H1 (cell line): ENCODE measurements around the gene SSX7. TPM values are rescaled to one million over a fixed set of nuclear protein-coding genes. Genes with fewer than 3 reads are reported as not detected.

Experiments
- EGR1 ChIP-seq: IDR thresholded peaks from 2 replicates; pipeline ENCODE4 v1.6.1; 2011; ENCODE audit warnings: low read depth, low read length, borderline replicate concordance
- EP300 ChIP-seq, 2 experiments: IDR thresholded peaks; 1 replicate in 1 of 2; 2 replicates in 1 of 2; pipeline ENCODE4 v1.6.1; 2011 to 2012; ENCODE audit warnings: low read depth in 2 of 2, low read length in 2 of 2, mild to moderate bottlenecking in 2 of 2, borderline replicate concordance in 1 of 2, inconsistent platforms in 1 of 2, moderate library complexity in 1 of 2
- HDAC6 ChIP-seq: IDR thresholded peaks from one replicate; pipeline ENCODE4 v1.7.1; 2012; ENCODE audit warnings: low read depth, mild to moderate bottlenecking, inconsistent platforms, low read length, moderate library complexity
- SAP30 ChIP-seq: fragments of 300-600 bp; sonication (generic); IDR thresholded peaks from 2 replicates; pipeline ENCODE4 v1.7.1; 2012; ENCODE audit warnings: low read length, moderate library complexity, mild to moderate bottlenecking, inconsistent platforms; ENCODE audit not compliant: insufficient read depth, insufficient replicate concordance
- SIRT6 ChIP-seq: IDR thresholded peaks from one replicate; pipeline ENCODE4 v1.7.1; 2012; ENCODE audit warnings: low read length, inconsistent platforms
- polyA plus RNA-seq, 7 experiments: library from polyadenylated mRNA; depleted of rRNA in 3 of 7; stranded (reverse) in 5 of 7; unstranded in 2 of 7; fragments of >200 nt in 5 of 7; fragments of 200-250 nt in 2 of 7; gene quantifications; 1 replicate in 5 of 7; 2 replicates in 1 of 7; 4 replicates in 1 of 7; pipeline versions ENCODE4 v1.2.1 to v1.2.3, GENCODE V29; 2011 to 2013; ENCODE audit warnings: missing spikeins in 2 of 7, mixed read lengths in 2 of 7
- total RNA-seq: library from RNA; stranded (reverse); fragmentation: NEBNext Ultra II Directional; extraction: Animal tissue kit (Norgen Biotek cat#: 25700); gene quantifications from 2 replicates; pipeline ENCODE4 v1.2.1, GENCODE V29; 2021
- TF ChIP-seq, protein P1 (sequence below): fragments of 300-600 bp; sonication (generic); IDR thresholded peaks from 2 replicates; pipeline ENCODE4 v1.7.1; 2012; ENCODE audit warnings: low read length, moderate library complexity, mild to moderate bottlenecking, inconsistent platforms; ENCODE audit not compliant: insufficient replicate concordance
- TF ChIP-seq, protein P2 (sequence below): IDR thresholded peaks from 2 replicates; pipeline ENCODE4 v1.6.1; 2012; ENCODE audit warnings: low read length, inconsistent platforms
- TF ChIP-seq, protein P3 (sequence below): IDR thresholded peaks from 2 replicates; pipeline ENCODE4 v1.6.1; 2012; ENCODE audit warnings: inconsistent platforms
- TF ChIP-seq, protein P4 (sequence below): IDR thresholded peaks from 2 replicates; pipeline ENCODE4 v1.6.1; 2011; ENCODE audit warnings: low read depth, mild to moderate bottlenecking, low read length; ENCODE audit not compliant: insufficient read depth

Gene SSX7
- total and polyA plus RNA-seq, 2 of the 8 experiments (the other 6 are each of a cell fraction or from before 2014, with no cell fraction given) = not detected

DNA sequence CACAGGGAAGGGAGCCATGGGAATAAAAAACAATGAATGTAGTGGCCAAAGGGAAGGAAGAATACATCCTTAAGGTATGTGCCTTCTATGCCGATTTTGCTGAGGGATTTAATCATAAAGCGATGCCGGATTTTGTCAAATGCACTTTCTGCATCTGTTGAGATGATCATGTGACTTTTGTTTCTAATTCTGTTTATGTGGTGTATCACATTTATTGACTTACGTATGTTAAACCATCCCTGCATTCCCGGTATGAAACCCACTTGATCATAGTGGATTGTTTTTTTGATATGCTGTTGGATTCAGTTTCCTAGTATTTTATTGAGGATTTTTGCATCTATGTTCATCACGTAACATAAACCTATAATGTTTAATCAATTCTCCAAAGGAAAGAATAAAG, 60.0 kb downstream of the SSX7 start (continued):
- TF ChIP-seq, protein P1, sequence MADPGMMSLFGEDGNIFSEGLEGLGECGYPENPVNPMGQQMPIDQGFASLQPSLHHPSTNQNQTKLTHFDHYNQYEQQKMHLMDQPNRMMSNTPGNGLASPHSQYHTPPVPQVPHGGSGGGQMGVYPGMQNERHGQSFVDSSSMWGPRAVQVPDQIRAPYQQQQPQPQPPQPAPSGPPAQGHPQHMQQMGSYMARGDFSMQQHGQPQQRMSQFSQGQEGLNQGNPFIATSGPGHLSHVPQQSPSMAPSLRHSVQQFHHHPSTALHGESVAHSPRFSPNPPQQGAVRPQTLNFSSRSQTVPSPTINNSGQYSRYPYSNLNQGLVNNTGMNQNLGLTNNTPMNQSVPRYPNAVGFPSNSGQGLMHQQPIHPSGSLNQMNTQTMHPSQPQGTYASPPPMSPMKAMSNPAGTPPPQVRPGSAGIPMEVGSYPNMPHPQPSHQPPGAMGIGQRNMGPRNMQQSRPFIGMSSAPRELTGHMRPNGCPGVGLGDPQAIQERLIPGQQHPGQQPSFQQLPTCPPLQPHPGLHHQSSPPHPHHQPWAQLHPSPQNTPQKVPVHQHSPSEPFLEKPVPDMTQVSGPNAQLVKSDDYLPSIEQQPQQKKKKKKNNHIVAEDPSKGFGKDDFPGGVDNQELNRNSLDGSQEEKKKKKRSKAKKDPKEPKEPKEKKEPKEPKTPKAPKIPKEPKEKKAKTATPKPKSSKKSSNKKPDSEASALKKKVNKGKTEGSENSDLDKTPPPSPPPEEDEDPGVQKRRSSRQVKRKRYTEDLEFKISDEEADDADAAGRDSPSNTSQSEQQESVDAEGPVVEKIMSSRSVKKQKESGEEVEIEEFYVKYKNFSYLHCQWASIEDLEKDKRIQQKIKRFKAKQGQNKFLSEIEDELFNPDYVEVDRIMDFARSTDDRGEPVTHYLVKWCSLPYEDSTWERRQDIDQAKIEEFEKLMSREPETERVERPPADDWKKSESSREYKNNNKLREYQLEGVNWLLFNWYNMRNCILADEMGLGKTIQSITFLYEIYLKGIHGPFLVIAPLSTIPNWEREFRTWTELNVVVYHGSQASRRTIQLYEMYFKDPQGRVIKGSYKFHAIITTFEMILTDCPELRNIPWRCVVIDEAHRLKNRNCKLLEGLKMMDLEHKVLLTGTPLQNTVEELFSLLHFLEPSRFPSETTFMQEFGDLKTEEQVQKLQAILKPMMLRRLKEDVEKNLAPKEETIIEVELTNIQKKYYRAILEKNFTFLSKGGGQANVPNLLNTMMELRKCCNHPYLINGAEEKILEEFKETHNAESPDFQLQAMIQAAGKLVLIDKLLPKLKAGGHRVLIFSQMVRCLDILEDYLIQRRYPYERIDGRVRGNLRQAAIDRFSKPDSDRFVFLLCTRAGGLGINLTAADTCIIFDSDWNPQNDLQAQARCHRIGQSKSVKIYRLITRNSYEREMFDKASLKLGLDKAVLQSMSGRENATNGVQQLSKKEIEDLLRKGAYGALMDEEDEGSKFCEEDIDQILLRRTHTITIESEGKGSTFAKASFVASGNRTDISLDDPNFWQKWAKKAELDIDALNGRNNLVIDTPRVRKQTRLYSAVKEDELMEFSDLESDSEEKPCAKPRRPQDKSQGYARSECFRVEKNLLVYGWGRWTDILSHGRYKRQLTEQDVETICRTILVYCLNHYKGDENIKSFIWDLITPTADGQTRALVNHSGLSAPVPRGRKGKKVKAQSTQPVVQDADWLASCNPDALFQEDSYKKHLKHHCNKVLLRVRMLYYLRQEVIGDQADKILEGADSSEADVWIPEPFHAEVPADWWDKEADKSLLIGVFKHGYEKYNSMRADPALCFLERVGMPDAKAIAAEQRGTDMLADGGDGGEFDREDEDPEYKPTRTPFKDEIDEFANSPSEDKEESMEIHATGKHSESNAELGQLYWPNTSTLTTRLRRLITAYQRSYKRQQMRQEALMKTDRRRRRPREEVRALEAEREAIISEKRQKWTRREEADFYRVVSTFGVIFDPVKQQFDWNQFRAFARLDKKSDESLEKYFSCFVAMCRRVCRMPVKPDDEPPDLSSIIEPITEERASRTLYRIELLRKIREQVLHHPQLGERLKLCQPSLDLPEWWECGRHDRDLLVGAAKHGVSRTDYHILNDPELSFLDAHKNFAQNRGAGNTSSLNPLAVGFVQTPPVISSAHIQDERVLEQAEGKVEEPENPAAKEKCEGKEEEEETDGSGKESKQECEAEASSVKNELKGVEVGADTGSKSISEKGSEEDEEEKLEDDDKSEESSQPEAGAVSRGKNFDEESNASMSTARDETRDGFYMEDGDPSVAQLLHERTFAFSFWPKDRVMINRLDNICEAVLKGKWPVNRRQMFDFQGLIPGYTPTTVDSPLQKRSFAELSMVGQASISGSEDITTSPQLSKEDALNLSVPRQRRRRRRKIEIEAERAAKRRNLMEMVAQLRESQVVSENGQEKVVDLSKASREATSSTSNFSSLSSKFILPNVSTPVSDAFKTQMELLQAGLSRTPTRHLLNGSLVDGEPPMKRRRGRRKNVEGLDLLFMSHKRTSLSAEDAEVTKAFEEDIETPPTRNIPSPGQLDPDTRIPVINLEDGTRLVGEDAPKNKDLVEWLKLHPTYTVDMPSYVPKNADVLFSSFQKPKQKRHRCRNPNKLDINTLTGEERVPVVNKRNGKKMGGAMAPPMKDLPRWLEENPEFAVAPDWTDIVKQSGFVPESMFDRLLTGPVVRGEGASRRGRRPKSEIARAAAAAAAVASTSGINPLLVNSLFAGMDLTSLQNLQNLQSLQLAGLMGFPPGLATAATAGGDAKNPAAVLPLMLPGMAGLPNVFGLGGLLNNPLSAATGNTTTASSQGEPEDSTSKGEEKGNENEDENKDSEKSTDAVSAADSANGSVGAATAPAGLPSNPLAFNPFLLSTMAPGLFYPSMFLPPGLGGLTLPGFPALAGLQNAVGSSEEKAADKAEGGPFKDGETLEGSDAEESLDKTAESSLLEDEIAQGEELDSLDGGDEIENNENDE = no peak
- TF ChIP-seq HDAC6 (no peak), SIRT6 (no peak), EGR1 (no peak), EP300 (IDR thresholded peaks at IDR 0.05; ENCODE audit: borderline replicate concordance in 1 of 2, low read depth in 2 of 2, low read length in 2 of 2) (no peak), SAP30 (no peak)
- TF ChIP-seq, protein P2, sequence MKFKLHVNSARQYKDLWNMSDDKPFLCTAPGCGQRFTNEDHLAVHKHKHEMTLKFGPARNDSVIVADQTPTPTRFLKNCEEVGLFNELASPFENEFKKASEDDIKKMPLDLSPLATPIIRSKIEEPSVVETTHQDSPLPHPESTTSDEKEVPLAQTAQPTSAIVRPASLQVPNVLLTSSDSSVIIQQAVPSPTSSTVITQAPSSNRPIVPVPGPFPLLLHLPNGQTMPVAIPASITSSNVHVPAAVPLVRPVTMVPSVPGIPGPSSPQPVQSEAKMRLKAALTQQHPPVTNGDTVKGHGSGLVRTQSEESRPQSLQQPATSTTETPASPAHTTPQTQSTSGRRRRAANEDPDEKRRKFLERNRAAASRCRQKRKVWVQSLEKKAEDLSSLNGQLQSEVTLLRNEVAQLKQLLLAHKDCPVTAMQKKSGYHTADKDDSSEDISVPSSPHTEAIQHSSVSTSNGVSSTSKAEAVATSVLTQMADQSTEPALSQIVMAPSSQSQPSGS = no peak
- TF ChIP-seq, protein P3, sequence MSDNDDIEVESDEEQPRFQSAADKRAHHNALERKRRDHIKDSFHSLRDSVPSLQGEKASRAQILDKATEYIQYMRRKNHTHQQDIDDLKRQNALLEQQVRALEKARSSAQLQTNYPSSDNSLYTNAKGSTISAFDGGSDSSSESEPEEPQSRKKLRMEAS = no peak
- TF ChIP-seq, protein P4, sequence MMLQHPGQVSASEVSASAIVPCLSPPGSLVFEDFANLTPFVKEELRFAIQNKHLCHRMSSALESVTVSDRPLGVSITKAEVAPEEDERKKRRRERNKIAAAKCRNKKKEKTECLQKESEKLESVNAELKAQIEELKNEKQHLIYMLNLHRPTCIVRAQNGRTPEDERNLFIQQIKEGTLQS = no peak
